Stomach (tissue), 4 donors: ENCODE results near the gene FGD3.

Experiments used
- POLR2AphosphoS5 ChIP-seq, 3 donors: sonication (generic); formaldehyde crosslinking; IDR thresholded peaks; one replicate each; pipeline ENCODE4 v1.6.1; 2016; ENCODE audit warnings: antibody characterized with exemption in 3 of 3
- TF ChIP-seq, protein P1 (sequence below), 7 experiments: fragments of 450-650 bp in 4 of 7; fragments of 200-600 bp in 3 of 7; sonication (generic) in 3 of 7; IDR thresholded peaks; one replicate each; pipeline ENCODE4 v1.5.1; 2016 to 2019; ENCODE audit warnings: antibody characterized with exemption in 7 of 7, control low read depth in 2 of 7, mild to moderate bottlenecking in 1 of 7

DNA sequence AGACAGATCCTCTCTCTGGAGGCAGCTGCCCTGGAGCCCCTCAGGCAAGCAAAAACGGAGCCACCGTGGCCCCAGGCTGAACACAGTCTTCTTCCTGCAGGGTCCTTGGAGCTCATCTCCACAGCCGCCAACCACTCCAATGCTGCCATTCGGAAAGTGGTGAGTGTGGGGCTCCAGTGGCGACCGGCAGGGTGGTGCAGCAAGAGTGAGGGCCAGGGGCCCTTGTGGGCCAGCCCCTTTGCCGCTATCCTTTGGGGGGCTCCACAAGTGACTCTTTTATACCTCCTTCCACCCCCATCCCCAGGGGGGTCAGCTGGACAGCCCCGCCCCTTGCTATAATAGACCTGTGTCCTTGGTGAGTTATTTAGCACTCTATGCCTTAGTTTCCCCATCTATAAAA, 63.8 kb downstream of the FGD3 start:
- TF ChIP-seq, protein P1, sequence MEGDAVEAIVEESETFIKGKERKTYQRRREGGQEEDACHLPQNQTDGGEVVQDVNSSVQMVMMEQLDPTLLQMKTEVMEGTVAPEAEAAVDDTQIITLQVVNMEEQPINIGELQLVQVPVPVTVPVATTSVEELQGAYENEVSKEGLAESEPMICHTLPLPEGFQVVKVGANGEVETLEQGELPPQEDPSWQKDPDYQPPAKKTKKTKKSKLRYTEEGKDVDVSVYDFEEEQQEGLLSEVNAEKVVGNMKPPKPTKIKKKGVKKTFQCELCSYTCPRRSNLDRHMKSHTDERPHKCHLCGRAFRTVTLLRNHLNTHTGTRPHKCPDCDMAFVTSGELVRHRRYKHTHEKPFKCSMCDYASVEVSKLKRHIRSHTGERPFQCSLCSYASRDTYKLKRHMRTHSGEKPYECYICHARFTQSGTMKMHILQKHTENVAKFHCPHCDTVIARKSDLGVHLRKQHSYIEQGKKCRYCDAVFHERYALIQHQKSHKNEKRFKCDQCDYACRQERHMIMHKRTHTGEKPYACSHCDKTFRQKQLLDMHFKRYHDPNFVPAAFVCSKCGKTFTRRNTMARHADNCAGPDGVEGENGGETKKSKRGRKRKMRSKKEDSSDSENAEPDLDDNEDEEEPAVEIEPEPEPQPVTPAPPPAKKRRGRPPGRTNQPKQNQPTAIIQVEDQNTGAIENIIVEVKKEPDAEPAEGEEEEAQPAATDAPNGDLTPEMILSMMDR (IDR thresholded peaks at IDR 0.05): no peak
- no peak for TF ChIP-seq POLR2AphosphoS5 (IDR thresholded peaks at IDR 0.05)
